Fibroblast of peridontal ligament (primary cell): ENCODE results near the gene CAMSAP2.
"Not testable (repeated sequence)": the region's sequence is repeated elsewhere in the genome, so short reads cannot be mapped to it uniquely, and the experiment has no call there.

Source experiments
- DNase-seq: peaks from one replicate; pipeline ENCODE4 v3.0.0-alpha.2; 2010; ENCODE audit errors: extremely low read depth

Gene CAMSAP2

GRCh38 chr1:200780545-200781369 lies 42.1 kb downstream of the CAMSAP2 start:
- DNase-seq, result peak; percentile 84

DNA sequence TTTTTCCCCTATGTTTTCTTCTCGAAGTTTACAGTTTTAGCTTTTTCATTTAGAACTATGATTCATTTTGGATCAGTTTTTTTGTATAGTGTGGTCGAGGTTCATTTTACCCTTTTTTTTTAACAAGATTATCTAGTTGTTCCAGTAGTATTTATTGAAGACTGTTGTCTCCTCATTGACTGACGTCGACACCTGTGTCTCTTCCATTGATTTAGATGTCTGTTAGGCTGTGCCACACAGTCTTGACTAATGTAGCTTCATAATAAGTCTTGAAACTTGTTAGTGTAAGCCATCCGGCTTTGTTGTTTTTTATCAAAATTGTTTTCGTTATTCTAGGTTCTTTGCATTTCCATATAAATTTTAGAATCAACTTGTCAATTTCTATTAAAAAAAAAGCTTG lies 45.2 kb downstream of the CAMSAP2 start:
- DNase-seq, result no peak

DNA sequence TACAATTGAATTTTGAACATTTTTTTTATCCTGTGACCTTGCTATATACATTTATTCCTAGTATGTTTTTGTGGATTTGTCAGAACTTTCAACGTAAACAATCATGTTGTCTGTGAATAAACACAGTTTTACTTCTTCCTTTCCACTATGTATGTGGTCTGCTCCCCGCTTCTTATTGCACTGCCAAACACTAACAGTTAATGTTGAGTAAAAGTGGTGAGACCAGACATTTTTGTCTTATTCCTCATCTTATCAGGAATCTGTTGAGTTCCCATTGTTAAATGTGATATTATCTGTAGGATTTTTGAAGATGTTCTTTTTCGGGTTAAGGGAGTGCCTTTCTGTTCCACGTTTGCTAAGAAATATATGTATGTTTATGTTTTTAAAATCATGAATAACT lies 45.9 kb downstream of the CAMSAP2 start:
- DNase-seq, result peak; percentile 32

GRCh38 chr1:200786788-200787187 lies 48.1 kb downstream of the CAMSAP2 start:
- no peak for DNase-seq

DNA sequence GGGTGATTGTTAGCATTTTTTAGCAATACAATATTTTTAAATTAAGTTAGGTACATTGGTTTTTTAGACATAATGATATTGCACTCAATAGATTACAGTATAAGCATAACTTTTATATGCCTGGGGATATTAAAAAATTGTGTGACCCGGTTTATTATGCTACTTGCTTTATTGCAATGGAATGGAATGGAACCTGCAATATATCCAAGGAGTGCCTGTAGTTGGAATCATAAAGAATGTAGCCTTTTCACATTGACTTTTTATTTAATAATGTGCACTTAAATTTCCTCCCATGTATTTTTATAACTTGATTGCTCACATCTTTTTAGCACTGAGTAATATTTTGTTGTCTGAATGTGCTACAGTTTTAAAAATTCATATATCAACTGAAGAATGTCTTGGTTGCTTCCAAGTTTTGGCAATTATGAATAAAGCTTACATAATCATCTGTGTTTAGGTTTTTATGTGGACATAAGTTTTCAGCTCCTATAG lies 49.2 kb downstream of the CAMSAP2 start:
- no peak for DNase-seq

DNA sequence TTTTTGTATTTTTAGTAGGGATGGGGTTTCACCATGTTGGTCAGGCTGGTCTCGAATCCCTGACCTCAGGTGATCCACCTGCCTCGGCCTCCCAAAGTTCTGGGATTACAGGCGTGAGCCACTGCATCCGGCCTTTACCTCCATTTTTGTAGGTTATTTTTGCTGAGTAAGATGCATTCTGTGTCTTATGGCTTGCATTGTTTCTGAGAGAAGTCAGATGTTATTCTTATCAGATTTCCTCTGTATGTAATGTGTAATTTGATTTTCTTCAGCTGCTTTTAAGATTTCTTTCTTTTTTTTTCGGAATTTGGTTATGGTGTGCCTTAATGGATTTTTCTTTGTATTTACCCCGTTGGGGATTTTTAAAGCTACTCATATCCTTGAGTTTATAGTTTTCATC lies 52.3 kb downstream of the CAMSAP2 start:
- not testable (repeated sequence) for DNase-seq

DNA sequence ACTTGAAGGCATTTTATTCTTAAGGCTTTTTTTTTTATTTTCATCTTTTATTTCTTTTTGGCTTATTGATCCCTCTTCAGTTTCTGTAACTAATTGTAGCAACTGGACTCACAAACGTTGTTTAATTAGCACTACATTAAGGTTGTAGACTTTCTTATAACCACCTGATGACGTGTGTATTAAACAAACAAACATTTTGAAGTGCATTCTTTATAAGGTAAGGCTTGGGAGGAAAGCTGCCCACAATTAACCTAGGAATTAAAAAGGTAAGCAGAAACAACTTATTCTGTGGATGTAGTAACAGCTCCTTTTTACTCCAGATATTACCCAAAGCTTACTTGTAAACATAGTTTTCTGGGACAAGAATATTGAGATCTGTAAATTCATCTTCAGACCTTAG lies 55.0 kb downstream of the CAMSAP2 start:
- no peak for DNase-seq

- DNase-seq, result peak; percentile 25
Observed at GRCh38 chr1:200794506-200795065, 55.9 kb downstream of the CAMSAP2 start.

DNA sequence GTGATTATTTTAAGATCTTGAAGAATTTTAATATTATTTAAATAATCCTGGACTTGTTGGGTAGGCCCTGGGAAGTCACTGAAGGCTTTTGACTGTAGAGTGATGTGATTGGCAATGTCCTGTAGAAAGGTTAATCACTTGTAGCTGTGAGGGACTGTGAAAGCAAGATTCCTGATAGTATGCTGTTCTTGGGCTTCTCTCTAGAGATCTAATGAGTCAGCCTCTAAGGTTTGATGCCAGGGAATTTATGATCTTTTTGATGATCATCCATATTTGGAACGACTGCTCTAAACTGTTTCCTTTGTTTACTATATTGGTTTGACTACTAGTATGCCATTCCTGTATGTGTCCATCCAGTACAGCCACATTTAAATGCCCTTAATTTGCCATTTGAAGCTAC lies 56.5 kb downstream of the CAMSAP2 start:
- DNase-seq, result peak; percentile 86

DNA sequence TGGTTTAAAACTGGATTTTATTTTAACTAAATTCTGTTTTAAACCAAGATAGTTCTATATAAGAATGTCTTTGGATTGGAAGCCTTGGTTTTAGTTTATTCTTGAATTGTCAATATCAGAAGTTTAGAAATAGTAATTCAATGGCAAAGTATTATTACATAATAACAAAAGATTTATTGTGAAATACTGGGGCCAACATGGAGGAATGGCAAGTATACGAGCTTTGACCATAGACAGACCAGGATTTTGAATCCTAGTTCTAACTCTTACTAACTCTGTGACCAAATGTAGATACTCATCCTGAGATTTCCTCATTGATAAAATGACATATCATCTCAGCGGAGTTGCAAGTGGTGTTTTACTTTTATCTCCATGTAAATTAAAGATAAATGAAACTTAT lies 63.3 kb downstream of the CAMSAP2 start:
- DNase-seq, result no peak

DNA sequence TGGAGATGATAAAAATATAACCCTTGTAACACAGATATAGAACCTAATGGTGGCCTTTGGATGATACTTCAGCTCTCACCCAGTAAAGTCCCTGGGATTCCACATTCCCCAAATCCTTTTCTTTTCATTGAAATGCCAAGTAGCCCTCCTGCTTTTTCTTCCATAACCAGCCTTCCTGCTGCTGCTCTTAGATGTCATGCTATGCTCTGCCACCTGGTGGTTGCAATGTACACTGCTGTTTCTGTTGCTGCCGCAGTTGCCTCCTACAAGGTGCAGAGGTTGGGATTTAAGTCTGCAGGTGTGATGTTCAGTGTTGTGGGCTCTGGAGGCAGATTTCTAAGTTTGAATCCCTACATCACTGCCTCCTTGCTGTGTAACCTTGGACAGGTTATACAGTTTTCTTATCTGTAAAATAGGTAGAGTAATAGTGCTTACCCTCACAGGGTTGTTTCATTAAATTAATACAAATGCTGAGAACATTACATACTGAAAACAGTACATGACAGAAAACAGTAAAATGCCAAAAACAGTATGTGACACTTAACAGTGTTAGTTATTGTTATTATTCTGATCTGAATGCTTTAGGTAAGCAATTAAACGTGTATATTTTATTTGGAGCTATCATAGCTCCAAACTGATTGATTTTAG lies 64.3 kb downstream of the CAMSAP2 start:
- DNase-seq, result peak; percentile 86

DNA sequence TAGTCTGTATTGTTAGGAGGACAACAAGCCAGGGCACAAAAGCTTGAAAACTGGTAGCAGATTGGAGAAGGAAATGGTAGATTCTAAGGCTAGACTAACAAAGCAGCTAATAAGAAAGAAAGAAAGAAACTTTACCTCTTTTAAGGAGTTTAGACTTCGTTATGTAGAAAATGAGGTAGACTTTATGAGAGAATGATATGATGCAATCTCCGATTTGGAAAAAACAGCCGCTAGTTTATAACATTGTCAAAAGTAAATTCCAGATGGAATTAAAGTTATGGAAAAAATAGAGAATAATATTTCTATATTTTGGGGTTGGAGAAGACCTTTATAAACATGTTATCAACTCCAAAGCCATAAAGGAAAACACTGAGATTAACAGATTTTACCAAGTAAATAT lies 67.0 kb downstream of the CAMSAP2 start:
- no peak for DNase-seq

DNA sequence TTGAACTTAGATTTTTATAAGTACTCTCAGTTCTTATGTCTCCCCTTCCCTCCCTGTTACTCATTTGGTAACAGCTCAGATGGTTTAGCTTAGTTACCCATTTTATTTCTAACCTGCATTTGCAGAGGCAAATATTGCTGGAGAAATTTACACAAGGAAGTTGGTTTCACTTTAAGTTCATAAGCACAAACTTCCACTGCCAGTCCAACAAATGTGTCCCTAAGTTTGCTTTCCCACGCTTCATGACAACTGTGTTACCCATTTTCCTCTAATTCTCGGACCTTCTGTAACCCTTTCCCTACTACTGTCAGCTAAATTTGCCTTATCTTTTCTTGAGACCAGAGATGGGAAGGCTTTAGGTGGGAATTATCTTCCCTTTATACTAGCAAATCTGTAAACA lies 70.2 kb downstream of the CAMSAP2 start:
- no peak for DNase-seq

- no peak for DNase-seq
Observed at GRCh38 chr1:200811704-200812103, 73.0 kb downstream of the CAMSAP2 start.

- DNase-seq, result not testable (repeated sequence)
Observed at GRCh38 chr1:200816624-200817224, 78.0 kb downstream of the CAMSAP2 start.

- no peak for DNase-seq
Observed at GRCh38 chr1:200818248-200818647, 79.6 kb downstream of the CAMSAP2 start.

DNA sequence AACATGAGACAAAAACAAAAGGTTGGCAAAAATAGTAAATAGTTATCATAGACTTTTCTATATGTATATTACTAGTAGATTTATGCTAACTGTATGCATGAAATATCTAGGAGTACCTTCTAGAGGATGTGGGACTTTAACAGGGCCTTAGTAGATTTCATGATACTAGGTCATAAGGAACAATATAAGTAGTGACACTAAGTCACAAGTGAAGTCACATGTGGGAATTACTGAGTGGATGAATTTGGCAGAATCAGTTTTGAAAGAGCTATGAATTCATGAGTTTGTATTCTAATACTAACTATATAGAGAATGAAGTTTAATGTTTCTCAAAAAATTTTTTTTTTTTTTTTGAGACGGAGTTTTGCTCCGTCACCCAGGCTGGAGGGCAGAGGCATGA lies 81.0 kb downstream of the CAMSAP2 start:
- no peak for DNase-seq

GRCh38 chr1:200831091-200831490 lies 92.4 kb downstream of the CAMSAP2 start:
- no peak for DNase-seq

- no peak for DNase-seq
Observed at GRCh38 chr1:200834383-200834782, 95.7 kb downstream of the CAMSAP2 start.

DNA sequence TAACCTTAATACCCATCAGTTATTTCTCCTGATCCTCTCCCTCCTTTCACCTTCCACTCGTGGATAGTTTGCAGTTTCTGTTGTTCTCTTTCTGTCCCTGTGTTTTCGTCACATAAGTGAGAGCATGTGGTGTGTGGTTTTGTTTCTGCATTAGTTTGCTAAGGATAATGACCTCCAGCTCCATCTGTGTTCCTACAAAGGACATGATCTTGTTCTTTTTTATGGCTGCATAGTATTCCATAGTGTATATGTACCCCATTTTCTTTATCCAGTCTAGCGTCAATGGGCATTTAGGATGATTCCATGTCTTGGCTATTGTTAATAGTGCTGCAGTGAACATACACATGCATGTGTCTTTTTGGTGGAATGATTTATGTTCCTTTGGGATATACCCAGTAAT lies 97.5 kb downstream of the CAMSAP2 start:
- no peak for DNase-seq

GRCh38 chr1:200837931-200838571 lies 99.4 kb downstream of the CAMSAP2 start:
- DNase-seq, result peak; percentile 53
